Measurements from ENCODE around the gene XAB2. TPM values are rescaled to one million over a fixed set of nuclear protein-coding genes. Genes with fewer than 3 reads are reported as not detected.
"Not testable (repeated sequence)": the region's sequence is repeated elsewhere in the genome, so short reads cannot be mapped to it uniquely, and the experiment has no call there.

Gene XAB2
- total RNA-seq, 2 donors from 2014 or later = 56.3 to 70.1 TPM

DNA sequence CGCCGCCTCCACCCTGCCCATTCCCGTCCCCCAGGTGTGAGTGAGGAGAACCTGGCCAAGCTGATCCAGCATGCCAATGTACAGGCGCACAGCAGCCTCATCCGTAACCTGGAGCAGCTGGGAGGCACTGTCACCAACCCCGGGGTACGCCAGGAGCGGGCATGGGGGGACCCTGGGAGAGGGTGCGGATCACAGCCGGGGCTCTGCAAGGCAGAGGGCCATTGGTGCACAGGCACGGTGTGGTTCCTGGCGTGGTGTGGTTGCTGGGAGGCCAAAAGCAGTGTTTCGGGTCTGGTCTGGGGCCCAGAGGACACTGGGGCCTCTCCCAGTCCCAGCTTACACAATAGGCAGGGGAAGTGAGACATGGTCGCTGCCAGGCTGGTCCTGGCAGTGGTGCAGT lies 15.8 kb upstream of the XAB2 start:
- no peak overlapping the region for H3K4me3 Mint-ChIP-seq
- DNase-seq = no peak
- no peaks in the 10 kb centered on the region for H3K27me3 Mint-ChIP-seq
- no peaks in the 10 kb centered on the region for H3K9me3 ChIP-seq (ENCODE audit: control insufficient read depth, low read length, poor library complexity, severe bottlenecking)
- no peak for ATAC-seq
- peaks cover 6% of the 10 kb centered on the region for H3K36me3 Mint-ChIP-seq (ENCODE audit: low read depth)
- H3K4me1 Mint-ChIP-seq = peaks cover 7% of the 10 kb centered on the region
- H3K27ac Mint-ChIP-seq = no peak overlapping the region

DNA sequence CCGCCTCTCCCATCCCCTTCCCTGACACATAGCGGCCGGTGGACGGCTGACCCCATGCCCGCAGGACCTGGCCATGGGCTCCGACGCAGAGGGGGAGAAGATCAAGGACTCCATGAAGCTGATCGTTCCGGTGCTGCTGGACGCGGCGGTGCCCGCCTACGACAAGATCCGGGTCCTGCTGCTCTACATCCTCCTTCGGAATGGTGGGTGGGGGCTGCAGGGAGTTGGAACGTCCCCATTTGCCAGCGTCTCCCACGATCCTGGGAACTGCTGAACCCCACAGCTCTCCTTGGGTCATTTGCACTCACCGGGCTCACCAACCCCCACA lies 15.2 kb upstream of the XAB2 start:
- peaks cover 14% of the 10 kb centered on the region for H3K4me1 Mint-ChIP-seq
- H3K36me3 Mint-ChIP-seq (ENCODE audit: low read depth) = peaks cover 10% of the 10 kb centered on the region
- ATAC-seq = no peak
- no peaks in the 10 kb centered on the region for H3K27me3 Mint-ChIP-seq
- no peak for DNase-seq
- H3K27ac Mint-ChIP-seq = no peak overlapping the region
- no peak overlapping the region for H3K4me3 Mint-ChIP-seq
- H3K9me3 ChIP-seq (ENCODE audit: control insufficient read depth, low read length, poor library complexity, severe bottlenecking) = no peaks in the 10 kb centered on the region

DNA sequence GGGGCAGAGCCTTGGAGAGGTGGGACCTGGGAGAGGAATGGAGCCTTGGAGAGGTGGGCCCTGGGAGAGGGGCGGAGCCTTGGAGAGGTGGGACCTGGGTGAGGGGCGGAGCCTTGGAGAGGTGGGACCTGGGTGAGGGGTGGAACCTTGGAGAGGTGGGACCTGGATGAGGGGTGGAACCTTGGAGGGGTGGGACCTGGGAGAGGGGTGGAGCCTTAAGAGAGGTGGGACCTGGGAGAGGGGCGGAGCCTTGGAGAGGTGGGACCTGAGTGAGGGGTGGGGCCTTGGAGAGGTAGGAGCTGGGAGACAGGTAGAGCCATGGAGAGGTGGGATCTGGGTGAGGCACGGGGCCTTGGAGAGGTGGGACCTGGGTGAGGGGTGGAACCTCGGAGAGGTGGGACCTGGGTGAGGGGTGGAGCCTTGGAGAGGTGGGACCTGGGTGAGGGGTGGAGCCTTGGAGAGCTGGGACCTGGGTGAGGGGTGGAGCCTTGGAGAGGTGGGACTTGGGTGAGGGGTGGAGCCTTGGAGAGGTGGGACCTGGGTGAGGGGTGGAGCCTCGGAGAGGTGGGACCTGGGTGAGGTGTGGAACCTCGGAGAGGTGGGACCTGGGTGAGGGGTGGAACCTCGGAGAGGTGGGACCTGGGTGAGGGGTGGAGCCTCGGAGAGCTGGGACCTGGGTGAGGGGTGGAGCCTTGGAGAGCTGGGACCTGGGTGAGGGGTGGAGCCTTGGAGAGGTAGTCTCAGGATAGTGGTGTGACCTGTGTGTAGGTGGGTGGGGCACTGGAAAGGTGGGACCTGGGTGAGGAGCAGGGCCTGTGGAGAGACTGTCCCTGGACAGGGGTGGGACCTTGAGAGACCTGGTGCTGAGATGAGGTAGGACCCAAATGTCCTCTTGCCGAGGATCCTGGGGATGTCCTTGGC lies 14.5 kb upstream of the XAB2 start:
- Mint-ChIP-seq H3K36me3 (ENCODE audit: low read depth) (peaks cover 10% of the 10 kb centered on the region), H3K4me1 (peaks cover 14% of the 10 kb centered on the region), H3K27ac (peak overlapping the region; percentile 57)
- not testable (repeated sequence) for DNase-seq; H3K9me3 ChIP-seq (ENCODE audit: control insufficient read depth, low read length, poor library complexity, severe bottlenecking); H3K27me3 Mint-ChIP-seq; H3K4me3 Mint-ChIP-seq
- ATAC-seq = peak; percentile 46

DNA sequence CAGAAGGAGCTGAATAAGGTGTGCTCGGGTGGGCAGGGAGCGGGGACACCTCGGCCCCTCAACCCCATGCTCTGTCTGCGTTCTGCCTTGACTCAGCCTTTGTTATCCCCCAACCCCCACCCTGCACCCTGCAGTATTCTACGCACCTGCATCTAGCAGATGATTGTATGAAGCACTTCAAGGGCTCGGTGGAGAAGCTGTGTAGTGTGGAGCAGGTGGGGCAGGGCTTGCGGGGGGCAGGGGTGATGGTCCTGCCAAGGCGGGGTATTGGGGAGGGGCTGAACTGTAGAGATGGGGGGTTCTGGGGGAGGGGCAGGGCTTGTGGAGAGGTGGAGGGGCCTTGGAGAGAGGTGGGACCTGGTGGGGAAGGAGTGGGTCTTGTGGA lies 13.7 kb upstream of the XAB2 start:
- H3K4me3 Mint-ChIP-seq = no peak overlapping the region
- no peaks in the 10 kb centered on the region for H3K9me3 ChIP-seq (ENCODE audit: control insufficient read depth, low read length, poor library complexity, severe bottlenecking)
- no peak overlapping the region for H3K27ac Mint-ChIP-seq
- H3K36me3 Mint-ChIP-seq (ENCODE audit: low read depth) = peaks cover 10% of the 10 kb centered on the region
- DNase-seq (no peak), ATAC-seq (no peak)
- no peaks in the 10 kb centered on the region for H3K27me3 Mint-ChIP-seq
- peaks cover 14% of the 10 kb centered on the region for H3K4me1 Mint-ChIP-seq

DNA sequence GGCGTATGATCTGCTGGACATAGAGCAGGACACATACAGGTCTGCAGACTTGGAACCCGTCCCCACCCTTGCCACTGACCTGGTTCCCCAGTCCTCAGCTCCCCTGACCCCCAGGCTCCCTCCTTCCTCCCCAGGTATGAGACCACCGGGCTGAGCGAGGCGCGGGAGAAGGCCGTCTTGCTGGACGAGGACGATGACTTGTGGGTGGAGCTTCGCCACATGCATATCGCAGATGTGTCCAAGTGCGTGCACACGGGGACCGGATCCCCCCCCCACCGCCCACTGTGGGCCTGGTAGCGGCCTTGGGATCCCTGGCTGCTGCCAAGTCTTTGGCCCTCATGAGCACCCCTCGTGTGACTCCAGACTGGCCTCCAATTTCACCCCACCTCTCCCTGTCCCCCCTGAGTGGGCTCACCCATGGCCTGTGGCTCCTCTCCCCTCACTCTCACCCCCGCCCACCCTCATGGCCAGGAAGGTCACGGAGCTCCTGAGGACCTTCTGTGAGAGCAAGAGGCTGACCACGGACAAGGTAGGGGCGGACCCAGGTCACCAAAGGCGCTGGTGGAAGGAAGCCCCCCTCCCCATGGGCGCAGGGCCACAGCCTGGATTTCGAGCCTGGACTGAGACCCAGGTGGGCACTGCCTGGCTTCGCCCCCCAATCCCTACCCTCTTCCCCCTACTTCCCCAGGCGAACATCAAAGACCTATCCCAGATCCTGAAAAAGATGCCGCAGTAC lies 13.1 kb upstream of the XAB2 start:
- no peak overlapping the region for H3K4me3 Mint-ChIP-seq
- no peak for DNase-seq

DNA sequence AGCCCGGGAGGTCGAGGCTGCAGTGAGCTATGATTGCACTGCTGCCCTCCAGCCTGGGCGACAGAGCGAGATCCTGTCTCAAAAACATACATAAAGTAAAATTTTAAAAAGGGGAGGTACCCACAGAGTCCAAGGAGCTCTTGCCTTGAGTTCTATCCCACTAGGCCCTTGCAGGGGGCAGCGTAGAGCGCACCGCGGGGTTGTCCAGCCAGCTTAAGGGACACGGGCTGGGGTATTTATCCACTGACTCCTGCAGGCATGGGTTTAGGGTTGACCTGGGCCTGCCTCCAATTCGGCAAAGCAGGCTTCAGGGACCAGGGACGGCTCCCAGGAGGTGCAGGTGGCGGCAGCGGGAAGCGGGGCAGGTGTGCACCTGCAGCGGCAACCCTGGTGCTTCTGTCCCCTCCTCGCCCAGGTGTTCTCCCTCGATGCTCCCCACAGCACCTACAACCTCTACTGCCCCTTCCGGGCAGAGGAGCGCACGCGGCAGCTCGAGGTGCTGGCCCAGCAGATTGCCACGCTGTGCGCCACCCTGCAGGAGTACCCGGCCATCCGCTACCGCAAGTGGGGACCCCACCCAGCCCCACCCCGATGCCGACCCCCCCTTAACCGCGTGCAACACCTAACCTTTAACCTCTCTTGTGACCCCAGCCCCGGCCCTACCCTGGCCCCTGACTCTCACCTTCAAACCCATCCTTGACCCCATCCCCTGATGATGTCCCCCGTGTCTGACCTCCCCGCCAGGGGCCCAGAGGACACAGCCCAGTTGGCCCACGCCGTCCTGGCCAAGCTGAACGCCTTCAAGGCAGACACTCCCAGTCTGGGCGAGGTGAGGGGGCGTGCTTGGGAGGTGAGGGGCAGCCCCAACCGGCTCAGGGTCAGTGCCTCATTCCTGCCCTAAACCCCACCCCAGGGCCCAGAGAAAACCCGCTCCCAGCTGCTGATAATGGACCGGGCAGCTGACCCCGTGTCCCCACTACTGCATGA lies 12.2 kb upstream of the XAB2 start:
- no peaks in the 10 kb centered on the region for H3K9me3 ChIP-seq (ENCODE audit: control insufficient read depth, low read length, poor library complexity, severe bottlenecking)
- Mint-ChIP-seq H3K4me3 (no peak overlapping the region), H3K27ac (no peak overlapping the region), H3K36me3 (ENCODE audit: low read depth) (peaks cover 10% of the 10 kb centered on the region), H3K4me1 (peaks cover 14% of the 10 kb centered on the region), H3K27me3 (no peaks in the 10 kb centered on the region)
- DNase-seq (no peak), ATAC-seq (no peak)

More for the DNA sequence above, 13.1 kb upstream of the XAB2 start:
- no peak for ATAC-seq
- no peaks in the 10 kb centered on the region for H3K9me3 ChIP-seq (ENCODE audit: control insufficient read depth, low read length, poor library complexity, severe bottlenecking)
- no peak overlapping the region for H3K27ac Mint-ChIP-seq
- peaks cover 14% of the 10 kb centered on the region for H3K4me1 Mint-ChIP-seq
- no peaks in the 10 kb centered on the region for H3K27me3 Mint-ChIP-seq
- H3K36me3 Mint-ChIP-seq (ENCODE audit: low read depth) = peaks cover 10% of the 10 kb centered on the region

DNA sequence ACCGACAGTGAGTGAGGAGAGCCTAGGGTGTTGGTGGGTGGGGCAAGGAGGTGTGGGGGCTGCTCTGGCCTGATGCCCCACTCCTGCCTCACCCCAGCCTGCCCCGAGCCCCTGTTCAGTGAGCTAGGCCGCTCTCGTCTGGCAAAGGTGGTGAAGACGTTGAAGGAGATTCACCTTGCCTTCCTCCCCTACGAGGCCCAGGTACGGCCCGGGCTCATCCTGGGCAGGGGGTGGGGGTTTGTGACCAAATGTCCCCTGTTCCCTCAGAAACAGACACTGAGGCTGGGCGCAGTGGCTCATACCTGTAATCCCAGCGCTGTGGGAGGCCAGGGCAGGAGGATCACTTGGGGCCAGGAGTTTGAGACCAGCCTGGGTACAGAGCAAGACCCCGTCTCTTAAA lies 11.5 kb upstream of the XAB2 start:
- peaks cover 9% of the 10 kb centered on the region for H3K36me3 Mint-ChIP-seq (ENCODE audit: low read depth)
- peaks cover 13% of the 10 kb centered on the region for H3K4me1 Mint-ChIP-seq
- H3K4me3 Mint-ChIP-seq = no peak overlapping the region
- no peak overlapping the region for H3K27ac Mint-ChIP-seq
- H3K27me3 Mint-ChIP-seq = no peaks in the 10 kb centered on the region
- H3K9me3 ChIP-seq (ENCODE audit: control insufficient read depth, low read length, poor library complexity, severe bottlenecking) = no peaks in the 10 kb centered on the region
- ATAC-seq (no peak), DNase-seq (no peak)

DNA sequence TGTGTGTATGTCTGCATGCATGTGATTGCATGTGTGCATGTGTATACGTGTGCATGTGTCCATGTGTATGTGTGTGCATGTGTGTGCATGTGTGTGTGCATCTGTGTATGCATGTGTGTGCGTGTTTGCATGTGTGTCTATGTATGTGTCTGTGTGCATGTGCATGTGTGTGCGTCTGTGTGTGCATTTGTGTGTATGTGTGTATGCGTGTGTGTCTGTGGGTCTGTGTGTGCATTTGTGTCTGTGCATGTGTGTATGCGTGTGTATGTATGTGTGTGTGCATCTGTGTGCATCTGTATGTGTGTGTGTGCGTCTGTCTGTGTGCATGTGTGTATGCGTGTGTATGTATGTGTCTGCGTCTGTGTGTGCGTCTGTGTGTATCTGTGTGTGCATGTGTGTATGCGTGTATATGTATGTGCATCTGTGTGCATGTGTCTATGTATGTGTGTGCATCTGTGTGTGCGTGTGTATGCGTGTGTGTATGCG lies 10.6 kb upstream of the XAB2 start:
- H3K27ac Mint-ChIP-seq = no peak overlapping the region
- no peaks in the 10 kb centered on the region for H3K9me3 ChIP-seq (ENCODE audit: control insufficient read depth, low read length, poor library complexity, severe bottlenecking)
- peaks cover 6% of the 10 kb centered on the region for H3K36me3 Mint-ChIP-seq (ENCODE audit: low read depth)
- H3K27me3 Mint-ChIP-seq = no peaks in the 10 kb centered on the region
- H3K4me3 Mint-ChIP-seq = no peak overlapping the region
- peaks cover 11% of the 10 kb centered on the region for H3K4me1 Mint-ChIP-seq
- ATAC-seq = no peak
- DNase-seq = no peak

DNA sequence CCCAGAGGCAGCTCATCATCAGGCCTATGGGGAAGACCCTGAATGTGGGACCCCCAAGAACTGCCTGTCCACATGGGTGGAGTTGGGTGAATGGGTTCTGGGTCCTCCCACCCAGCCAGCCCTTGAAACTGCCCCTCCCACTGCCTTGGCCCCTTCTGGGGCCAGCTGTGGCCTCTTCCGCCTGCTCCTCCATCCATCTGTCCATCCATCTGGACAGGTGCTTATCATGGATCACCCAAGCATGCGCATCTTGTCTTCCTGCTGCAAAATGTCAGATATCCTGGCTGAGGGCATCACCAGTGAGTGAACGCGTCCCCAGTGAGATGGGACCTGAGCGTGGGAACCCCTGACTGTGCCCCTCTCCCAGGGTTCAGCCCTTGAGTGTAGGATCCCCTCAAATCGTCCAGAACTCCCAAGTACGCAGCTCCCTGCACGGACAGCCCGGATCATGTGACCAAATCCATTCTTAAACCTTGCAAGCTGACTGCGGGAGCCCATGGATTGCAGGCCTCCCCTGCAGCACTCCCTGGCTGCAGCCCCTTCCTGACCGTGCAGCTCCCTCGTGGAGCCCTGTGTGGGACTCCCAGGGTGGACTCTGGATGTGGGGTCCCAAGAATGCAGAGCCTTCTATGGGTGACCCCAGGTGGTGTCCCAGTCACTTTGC lies 9.6 kb upstream of the XAB2 start:
- ATAC-seq (no peak), DNase-seq (no peak)
- Mint-ChIP-seq H3K4me1 (peaks cover 14% of the 10 kb centered on the region), H3K36me3 (ENCODE audit: low read depth) (peaks cover 6% of the 10 kb centered on the region), H3K27me3 (no peaks in the 10 kb centered on the region), H3K27ac (peak overlapping the region; percentile 83), H3K4me3 (no peak overlapping the region)
- H3K9me3 ChIP-seq (ENCODE audit: control insufficient read depth, low read length, poor library complexity, severe bottlenecking) = no peaks in the 10 kb centered on the region

DNA sequence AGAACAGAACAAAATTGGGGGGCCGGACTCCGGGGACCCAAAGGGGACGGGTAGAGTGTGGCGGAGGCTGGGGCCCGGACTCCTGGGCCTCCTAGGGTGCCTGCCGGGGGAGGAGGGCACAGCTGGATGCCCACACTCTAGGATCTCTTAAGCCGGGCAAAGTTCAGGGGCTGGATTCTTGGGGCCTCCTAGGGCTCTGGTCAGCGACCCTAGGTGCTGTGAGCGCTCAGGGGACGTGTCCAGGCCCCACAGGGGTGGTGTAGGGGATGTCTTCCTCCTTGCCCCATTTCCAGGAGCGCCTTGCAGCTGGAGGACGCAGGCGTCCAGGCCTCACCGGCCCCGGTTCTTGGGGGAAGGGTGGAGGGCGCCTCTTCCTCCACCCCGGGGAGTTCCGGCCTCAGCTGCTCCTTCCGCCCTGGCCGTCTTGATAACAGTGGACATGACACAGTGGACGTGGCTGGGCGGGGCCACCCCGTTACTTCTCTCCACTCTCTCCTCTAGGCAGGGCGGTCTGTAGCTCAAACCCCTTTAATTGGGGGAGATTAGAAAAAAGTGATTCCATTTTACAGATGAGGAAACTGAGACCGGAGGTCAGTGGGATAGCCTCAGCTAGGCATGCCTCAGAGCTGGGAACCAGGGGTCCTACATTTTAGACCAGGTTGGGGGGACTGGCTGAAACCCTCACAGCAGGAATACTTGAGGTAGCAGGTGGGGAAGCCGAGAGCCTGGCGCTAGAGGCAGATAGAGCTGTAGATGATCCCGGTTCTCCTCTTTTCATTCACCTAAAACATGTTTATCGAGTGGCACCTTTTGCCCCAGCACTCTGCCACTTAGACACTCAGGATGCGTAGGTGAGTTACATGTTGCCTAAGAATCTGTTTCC lies 8.3 kb upstream of the XAB2 start:
- DNase-seq (no peak), ATAC-seq (peak; percentile 26)
- H3K4me1 Mint-ChIP-seq = peaks cover 16% of the 10 kb centered on the region

DNA sequence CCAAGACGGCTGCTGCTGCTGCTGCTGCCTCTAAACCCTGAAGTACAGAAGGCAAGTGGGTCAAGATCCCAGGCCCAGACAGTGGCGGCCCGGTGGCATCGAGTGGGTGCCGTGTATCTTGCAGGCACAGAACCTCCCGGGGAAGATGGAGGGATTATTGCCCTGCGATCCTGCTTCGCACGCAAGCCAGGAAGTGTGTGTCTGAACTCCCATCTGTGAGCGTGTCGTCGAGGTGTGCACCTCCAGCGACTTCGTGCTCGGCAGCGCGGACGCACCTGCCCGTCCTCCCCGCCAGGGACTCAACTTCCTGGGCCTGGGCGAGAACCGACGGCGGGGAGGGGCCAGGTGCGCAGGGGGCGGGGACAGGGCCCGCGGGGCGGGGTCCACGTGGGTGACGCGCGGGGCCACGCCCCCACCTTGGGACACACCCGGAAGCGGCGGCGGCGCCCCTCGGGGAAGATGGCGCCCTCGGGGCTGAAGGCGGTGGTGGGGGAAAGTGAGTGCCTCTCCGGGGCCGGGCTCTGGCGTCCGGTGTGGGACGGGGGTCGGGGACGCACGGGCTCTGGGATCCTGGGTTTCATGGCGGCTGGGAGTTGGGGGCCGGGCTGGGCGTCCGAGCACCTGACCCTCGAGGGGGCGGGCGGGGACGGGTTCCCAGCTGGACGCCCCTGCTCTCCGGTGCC lies 7.5 kb upstream of the XAB2 start, which contains the start of gene STXBP2:
Gene STXBP2 (plus strand): TSS at position 420 of the 683 bp plus-strand sequence. CDS start 40 bp downstream, at position 460.
- H3K36me3 Mint-ChIP-seq (ENCODE audit: low read depth) = peaks cover 6% of the 10 kb centered on the region
- peak; percentile 92 to 96 (median 95) for DNase-seq
- peaks cover 16% of the 10 kb centered on the region for H3K4me1 Mint-ChIP-seq
- peak within 1 kb of the TSS; percentile 83 for H3K27ac Mint-ChIP-seq
- H3K9me3 ChIP-seq (ENCODE audit: control insufficient read depth, low read length, poor library complexity, severe bottlenecking) = no peaks in the 10 kb centered on the region
- peak within 1 kb of the TSS; percentile 87 for H3K4me3 Mint-ChIP-seq
- peak; percentile 97 for ATAC-seq
- H3K27me3 Mint-ChIP-seq = no peaks in the 10 kb centered on the region

More for the DNA sequence above, 8.3 kb upstream of the XAB2 start:
- H3K9me3 ChIP-seq (ENCODE audit: control insufficient read depth, low read length, poor library complexity, severe bottlenecking) = no peaks in the 10 kb centered on the region
- Mint-ChIP-seq H3K27ac (peak overlapping the region; percentile 83), H3K4me3 (peak overlapping the region; percentile 87), H3K36me3 (ENCODE audit: low read depth) (peaks cover 6% of the 10 kb centered on the region), H3K27me3 (no peaks in the 10 kb centered on the region)

Measured in T-helper 17 cell (primary cell).